ENCODE data around the gene SCGB1C1. TPM values are rescaled to one million over a fixed set of nuclear protein-coding genes. Genes with fewer than 3 reads are reported as not detected.

SCGB1C1 gene
- total and polyA plus RNA-seq, 9 of the 15 experiments (the other 6 are each of a cell fraction or from before 2014, with no cell fraction given): not detected

GRCh38 chr11:206526-207207 lies 13.8 kb downstream of the SCGB1C1 start (continued):
- TF ChIP-seq CHAMP1 (IDR thresholded peaks at IDR 0.05): no peak
- peak in 1 of 2 experiments; percentile 4 for TF ChIP-seq E2F6 (IDR thresholded peaks at IDR 0.05; ENCODE audit: borderline replicate concordance in 1 of 2, extremely low read depth in 1 of 2, insufficient read depth in 1 of 2, insufficient read length in 1 of 2, low read depth in 1 of 2, low read length in 1 of 2, poor library complexity in 1 of 2, severe bottlenecking in 1 of 2)
- TF ChIP-seq CCAR2 (IDR thresholded peaks at IDR 0.05; ENCODE audit: low read depth, low read length): no peak
- TF ChIP-seq RBM39 (optimal IDR thresholded peaks at IDR 0.05; ENCODE audit: low read depth, low read length): no peak
- no peak for TF ChIP-seq ZNF717 (CRISPR knock-in tag; IDR thresholded peaks at IDR 0.05)
- no peak for TF ChIP-seq LCOR (CRISPR knock-in tag; IDR thresholded peaks at IDR 0.05)
- no peak for TF ChIP-seq ZNF778 (CRISPR knock-in tag; IDR thresholded peaks at IDR 0.05)
- no peak for TF ChIP-seq SNRNP70 (optimal IDR thresholded peaks at IDR 0.05; ENCODE audit: low read depth, low read length)
- TF ChIP-seq ZNF263 (CRISPR knock-in tag; IDR thresholded peaks at IDR 0.05; ENCODE audit: borderline replicate concordance): no peak
- TF ChIP-seq MAX (CRISPR knock-in tag; IDR thresholded peaks at IDR 0.05): no peak
- no peak for TF ChIP-seq MYC (IDR thresholded peaks at IDR 0.05; ENCODE audit: low read depth, low read length)
- peak; percentile 41; the same call in 1 of the 2 replicates for TF ChIP-seq MYC (CRISPR knock-in tag; IDR thresholded peaks at IDR 0.05; ENCODE audit: borderline replicate concordance, low read depth)
- TF ChIP-seq ZNF77 (CRISPR knock-in tag; IDR thresholded peaks at IDR 0.05): no peak
- peak; percentile 34 for TF ChIP-seq NKRF (IDR thresholded peaks at IDR 0.05; ENCODE audit: borderline replicate concordance)
- TF ChIP-seq ARNT (IDR thresholded peaks at IDR 0.05): no peak
- no peak for TF ChIP-seq POLR2A (conservative IDR thresholded peaks at IDR 0.05)
- TF ChIP-seq U2AF2 (optimal IDR thresholded peaks at IDR 0.05; ENCODE audit: low read depth, low read length): no peak
- no peak for TF ChIP-seq MCM3 (IDR thresholded peaks at IDR 0.05)
- TF ChIP-seq CHD4 (IDR thresholded peaks at IDR 0.05; ENCODE audit: insufficient read depth, insufficient replicate concordance, low read depth, low read length, poor library complexity, severe bottlenecking): no peak
- TF ChIP-seq MAFK (IDR thresholded peaks at IDR 0.05; ENCODE audit: low read length): no peak
- TF ChIP-seq ARHGAP35 (IDR thresholded peaks at IDR 0.05; ENCODE audit: partially characterized antibody): no peak
- TF ChIP-seq CBX2 (IDR thresholded peaks at IDR 0.05; ENCODE audit: insufficient read depth, low read length, poor library complexity, severe bottlenecking): no peak

Data from K562 (cell line).